NT2/D1 (cell line): ENCODE measurements around the gene CEP76.
"Not testable (repeated sequence)": the region's sequence is repeated elsewhere in the genome, so short reads cannot be mapped to it uniquely, and the experiment has no call there.

ENCODE experiments used
- SUZ12 ChIP-seq: IDR thresholded peaks from 2 replicates; pipeline ENCODE4 v1.6.1; 2011; ENCODE audit not compliant: insufficient read length, insufficient read depth; ENCODE audit errors: extremely low read depth
- YY1 ChIP-seq: IDR thresholded peaks from 2 replicates; pipeline ENCODE4 v1.6.1; 2011; ENCODE audit not compliant: insufficient read length, insufficient read depth

GRCh38 chr18:12643756-12644155 lies 58.8 kb downstream of the CEP76 start:
- TF ChIP-seq SUZ12, YY1: not testable (repeated sequence)
